NCI-H748 (cell line): ENCODE results near the gene ALKBH3.

Experiments used
- DNase-seq: peaks from one replicate; lab custom pipeline; 2025; ENCODE audit not compliant: unreplicated experiment; lab: John Stamatoyannopoulos, UW

Gene ALKBH3

DNA sequence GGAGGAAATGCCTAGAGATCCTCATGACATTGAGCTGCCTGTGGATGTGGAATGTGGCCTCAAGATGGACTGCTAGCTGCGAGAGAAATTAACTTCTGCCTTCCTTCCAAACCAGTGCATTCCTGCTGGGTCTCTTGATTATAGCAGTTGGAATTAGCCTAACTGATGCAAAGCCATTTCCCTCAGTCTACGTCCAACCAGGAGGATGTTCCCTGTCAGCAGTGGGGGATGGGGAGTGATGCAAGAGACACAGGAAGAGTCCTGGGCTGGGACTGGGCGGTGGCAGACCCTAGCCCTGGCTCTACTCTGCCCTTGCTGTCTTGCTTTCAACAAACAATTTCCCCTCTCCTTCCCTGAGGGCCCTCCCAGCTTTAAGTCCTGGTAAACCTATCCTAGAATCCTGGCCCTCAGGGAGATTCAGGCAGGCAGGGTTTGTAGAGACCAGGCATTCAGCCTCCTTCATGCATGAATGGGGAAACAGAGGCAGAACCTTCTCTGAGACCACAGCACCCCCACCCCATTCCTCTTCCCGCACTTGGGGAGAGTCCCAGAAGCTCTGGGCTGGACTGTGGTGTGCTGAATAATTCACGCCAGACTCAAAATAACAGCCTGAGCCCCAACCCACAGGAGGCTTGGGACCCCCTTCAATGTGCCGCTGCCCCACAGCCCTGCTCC, 78.8 kb downstream of the ALKBH3 start:
- no peak for DNase-seq

DNA sequence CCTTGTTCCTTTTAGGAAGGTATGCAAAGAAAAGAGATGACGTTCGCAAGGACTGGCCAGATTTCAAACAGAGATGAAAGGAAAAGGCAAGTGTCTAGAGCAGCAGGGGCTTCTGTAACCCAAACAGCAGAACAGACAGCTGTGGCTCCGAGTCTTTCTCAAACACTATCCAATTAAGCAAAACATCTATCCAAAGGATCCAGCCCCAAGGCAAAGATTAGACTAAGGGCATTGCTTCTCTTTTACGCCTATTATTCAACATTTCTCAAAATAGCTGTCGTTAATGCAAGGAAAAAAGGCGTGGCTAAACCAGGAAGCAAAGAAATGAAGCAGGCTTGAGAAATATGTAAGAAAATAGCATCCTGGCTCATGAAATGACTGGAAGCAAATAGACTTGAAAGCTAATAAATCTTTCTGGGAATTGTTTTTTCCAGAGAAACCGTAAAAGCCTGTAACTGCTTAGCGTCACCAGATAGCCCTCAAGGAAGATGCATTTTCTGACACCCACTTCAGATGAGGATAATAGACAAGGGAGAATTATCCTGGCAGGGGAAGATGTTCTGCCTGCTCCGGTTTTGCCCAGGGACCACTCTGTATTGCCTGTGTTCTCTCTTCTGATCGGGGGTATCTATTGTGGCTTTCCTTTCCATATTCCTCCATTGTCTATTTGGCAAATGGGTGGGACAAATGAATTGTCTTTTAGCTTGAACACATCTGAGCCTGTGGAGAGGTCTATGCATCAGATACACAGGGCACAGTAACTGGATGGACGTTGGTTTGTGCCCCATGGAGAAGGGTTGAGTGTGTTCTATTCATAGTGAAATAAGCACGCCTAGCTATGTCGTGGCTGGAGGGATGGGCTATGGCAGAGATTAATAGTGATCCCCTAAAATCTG, 82.0 kb downstream of the ALKBH3 start:
- no peak for DNase-seq

DNA sequence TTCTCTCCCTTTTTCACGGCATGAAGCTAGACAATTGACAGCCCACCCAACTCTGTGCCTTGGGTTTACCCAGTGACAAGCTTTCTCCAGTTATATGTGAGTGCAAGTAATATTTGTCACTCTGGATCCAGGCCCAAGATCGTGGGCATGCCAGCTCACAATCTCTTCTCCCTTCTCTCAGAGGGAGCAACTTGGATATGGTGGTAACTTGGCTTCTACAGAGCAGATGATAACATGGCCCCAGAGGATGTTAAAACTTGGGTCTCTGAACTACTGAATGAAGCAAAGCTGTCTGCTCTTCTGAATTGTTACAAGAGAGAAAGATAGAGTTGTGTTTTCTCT, 82.6 kb downstream of the ALKBH3 start:
- no peak for DNase-seq

- DNase-seq = no peak
These were observed 87.0 kb downstream of the ALKBH3 start for GRCh38 chr11:43967661-43968060.

DNA sequence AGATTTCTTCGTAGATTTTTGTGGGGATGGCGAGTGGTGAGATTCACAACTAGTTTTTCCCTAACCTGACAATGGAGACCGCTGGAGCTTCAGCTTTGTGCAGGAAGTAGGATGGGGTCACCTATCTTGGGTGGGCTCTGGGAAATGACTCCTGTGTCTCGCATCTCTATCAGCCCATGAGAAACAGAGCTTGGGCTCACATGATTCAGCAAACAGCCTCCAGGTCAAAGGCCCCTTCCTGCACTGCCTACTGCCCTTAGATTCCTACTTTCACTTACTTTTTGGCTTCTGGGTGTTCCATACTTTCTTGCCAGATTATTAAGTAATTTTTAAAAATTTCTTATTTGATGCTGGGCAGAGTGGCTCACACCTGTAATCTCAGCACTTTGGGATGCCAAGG, 88.1 kb downstream of the ALKBH3 start:
- no peak for DNase-seq

- no peak for DNase-seq
These were observed 88.9 kb downstream of the ALKBH3 start for GRCh38 chr11:43969543-43969942.
